Measurements from ENCODE around the gene MAP3K21.

DNA sequence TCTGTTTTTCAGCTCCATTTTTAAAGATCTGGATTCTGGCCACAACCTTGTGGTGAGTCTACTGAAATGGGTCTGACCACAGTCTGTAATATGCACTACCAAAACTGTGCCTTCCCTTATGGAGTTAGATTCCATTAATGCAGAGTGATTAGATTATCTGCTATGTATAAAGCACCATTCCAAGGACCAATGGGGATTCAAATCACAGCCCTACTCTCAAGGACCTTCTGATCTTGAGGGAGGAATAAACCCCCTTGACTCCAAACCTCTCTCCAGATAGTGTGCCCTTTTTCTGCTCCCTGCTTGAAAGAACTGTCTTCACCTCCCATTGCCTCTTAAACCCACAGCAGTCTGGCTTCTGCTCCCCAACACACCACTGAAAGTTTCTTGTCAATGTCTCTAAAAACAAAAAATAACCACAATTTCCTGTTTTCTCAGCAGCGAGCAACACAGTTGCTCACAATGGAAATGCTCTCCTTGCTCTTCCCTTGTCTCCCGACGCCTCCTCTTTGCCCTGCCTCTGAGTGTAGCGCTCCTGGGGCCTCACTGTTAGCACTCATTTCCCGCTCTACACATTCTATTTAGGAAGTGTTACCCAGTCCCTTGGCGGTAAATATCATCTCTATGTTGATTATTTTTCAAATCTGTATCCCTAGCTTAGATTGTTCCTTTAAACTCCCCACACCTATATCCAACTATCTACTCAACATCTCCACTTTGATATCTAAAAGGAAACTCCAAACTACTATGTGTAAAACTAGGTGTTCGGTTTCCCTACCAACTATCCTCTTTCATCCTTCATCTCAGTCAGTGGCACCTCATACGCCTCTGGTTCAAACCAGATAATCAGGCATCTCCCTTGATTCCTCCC is 45.6 kb upstream of the MAP3K21 start:
- TF ChIP-seq, protein P1, sequence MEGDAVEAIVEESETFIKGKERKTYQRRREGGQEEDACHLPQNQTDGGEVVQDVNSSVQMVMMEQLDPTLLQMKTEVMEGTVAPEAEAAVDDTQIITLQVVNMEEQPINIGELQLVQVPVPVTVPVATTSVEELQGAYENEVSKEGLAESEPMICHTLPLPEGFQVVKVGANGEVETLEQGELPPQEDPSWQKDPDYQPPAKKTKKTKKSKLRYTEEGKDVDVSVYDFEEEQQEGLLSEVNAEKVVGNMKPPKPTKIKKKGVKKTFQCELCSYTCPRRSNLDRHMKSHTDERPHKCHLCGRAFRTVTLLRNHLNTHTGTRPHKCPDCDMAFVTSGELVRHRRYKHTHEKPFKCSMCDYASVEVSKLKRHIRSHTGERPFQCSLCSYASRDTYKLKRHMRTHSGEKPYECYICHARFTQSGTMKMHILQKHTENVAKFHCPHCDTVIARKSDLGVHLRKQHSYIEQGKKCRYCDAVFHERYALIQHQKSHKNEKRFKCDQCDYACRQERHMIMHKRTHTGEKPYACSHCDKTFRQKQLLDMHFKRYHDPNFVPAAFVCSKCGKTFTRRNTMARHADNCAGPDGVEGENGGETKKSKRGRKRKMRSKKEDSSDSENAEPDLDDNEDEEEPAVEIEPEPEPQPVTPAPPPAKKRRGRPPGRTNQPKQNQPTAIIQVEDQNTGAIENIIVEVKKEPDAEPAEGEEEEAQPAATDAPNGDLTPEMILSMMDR (conservative IDR thresholded peaks at IDR 0.05) = no peak
- no peak for TF ChIP-seq EZH2 (IDR thresholded peaks at IDR 0.05; ENCODE audit: low read depth)

Data from PC-9 (cell line).